ENCODE results near the gene ZNF518A. TPM values are rescaled to one million over a fixed set of nuclear protein-coding genes. Genes with fewer than 3 reads are reported as not detected.

The ZNF518A gene
- total RNA-seq, 1 donor from 2014 or later = 40.1 TPM

Other genes with a start within 250 kb of the ZNF518A start
- 7.0 TPM for gene CC2D2B, start 222.3 kb upstream of the ZNF518A start, total RNA-seq
- gene CCNJ, start 86.7 kb upstream of the ZNF518A start, total RNA-seq = 7.2 TPM
- 56.4 TPM for gene BLNK, start 141.3 kb downstream of the ZNF518A start, total RNA-seq
- gene DNTT, start 174.1 kb downstream of the ZNF518A start, total RNA-seq = not detected
- gene OPALIN, start 228.7 kb downstream of the ZNF518A start, total RNA-seq = not detected